Islet of Langerhans (tissue), 1 donor: Measurements from ENCODE around the gene STH.

Source experiments
- FAIRE-seq: peaks from one replicate; lab custom pipeline; 2011; peaks lifted over from hg19 to GRCh38; lab: Jason Lieb, UNC

Gene STH

DNA sequence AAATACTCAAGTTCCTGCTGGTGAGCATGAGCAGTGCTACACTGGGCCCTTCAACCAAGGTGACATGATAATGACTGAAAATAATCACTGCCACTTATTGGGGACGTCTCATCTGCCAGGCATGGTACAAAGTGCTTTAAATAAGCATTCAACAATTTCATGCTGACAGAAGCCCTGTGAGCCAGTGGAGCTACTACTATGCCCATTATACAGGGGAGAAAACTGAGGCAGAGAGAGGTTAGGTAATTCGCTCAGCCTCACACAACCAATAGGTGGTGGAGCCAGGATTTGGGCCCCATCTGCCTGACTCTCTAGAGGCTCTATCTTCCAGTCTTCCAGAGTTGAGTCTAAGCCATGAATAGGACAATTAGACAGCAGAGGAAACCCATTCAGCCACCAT lies 30.3 kb upstream of the STH start:
- no peak for FAIRE-seq

DNA sequence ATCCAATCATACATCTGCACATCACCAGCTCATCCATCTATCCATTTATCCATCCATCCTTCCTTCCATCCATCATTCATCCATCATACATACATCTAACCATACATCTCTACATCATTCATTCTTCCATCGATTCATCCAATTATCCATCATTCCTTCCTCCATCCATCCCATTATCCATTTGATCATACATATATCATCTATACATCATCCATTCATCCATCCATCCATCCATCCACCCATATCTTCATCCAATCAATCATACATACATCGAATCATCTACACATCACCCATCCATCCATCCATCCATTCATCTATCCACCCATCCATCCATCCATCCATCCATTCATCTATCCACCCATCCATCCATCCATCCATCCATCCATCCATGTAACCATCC lies 29.3 kb upstream of the STH start:
- FAIRE-seq: no peak

DNA sequence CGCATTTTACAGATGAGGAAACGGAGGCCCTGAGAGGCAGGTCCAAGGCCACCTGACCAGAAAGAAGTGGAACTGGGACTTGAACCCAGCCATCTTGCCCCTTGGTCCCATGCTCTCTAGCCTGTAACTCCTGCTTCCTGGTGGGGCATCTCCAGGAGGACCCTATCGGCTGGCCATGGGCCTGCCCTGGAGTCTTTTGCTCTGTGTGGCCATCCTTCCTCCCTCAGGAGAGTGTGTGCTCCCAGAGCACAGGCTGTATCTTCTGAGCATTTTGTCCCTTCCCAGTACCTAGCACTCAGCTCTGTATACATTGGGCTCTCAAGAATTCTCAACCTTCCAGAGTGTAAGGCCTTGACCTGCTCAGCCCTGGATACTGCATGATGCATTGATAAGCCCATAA lies 28.4 kb upstream of the STH start:
- no peak for FAIRE-seq

DNA sequence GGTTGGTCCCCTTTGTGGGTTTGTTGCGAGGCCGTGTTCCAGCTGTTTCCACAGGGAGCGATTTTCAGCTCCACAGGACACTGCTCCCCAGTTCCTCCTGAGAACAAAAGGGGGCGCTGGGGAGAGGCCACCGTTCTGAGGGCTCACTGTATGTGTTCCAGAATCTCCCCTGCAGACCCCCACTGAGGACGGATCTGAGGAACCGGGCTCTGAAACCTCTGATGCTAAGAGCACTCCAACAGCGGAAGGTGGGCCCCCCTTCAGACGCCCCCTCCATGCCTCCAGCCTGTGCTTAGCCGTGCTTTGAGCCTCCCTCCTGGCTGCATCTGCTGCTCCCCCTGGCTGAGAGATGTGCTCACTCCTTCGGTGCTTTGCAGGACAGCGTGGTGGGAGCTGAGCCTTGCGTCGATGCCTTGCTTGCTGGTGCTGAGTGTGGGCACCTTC lies 27.3 kb upstream of the STH start:
- no peak for FAIRE-seq

DNA sequence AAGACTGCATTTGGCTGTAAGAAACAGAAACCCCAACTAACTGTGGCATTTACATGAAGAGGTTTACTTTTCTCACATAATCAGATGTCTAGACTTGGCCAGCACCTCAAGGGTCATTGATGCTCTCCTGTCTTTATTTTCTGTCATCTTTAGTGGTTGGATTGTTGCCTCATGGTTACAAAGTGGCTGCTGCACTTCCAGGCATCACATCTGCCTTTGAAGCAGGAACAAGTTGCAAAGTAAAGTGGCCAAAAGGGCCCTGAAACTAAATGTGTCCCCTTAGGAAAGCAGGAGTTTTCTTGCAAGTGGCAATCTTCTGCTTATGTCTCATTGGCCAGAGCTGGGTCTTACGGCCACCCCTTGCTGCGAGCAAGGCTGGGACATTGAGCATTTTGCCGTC lies 26.5 kb upstream of the STH start:
- no peak for FAIRE-seq

DNA sequence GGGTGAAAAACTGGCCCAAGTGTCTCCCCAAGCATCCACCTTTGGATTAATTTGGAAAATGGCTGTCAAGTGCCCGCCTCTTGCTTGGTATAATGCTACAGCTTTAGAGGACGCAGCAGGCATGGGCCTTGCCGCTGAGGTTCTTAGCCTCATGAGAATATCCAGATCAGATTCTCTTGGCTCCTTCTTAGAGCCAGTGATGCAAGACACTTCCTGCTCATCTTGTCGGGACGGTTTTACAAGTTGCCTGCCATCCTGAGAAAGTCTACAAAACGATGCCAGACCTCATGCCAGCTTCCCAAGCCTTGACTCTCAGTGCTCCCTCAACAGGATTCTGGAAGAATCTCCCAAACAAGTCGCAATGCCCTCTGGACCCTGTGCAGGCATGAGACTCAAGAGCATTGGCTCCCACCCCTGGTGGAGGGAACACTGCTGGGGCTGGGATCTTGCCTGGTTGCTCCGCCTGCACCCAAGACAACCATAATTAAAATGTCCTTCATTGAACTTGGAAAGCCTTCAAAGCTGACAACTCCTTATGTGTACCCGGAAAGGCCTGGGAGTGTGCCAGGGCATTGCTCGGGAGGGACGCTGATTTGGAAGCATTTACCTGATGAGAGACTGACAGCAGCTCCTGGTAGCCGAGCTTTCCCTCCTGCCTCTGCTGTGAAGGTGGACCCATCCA lies 25.8 kb upstream of the STH start:
- FAIRE-seq: no peak

DNA sequence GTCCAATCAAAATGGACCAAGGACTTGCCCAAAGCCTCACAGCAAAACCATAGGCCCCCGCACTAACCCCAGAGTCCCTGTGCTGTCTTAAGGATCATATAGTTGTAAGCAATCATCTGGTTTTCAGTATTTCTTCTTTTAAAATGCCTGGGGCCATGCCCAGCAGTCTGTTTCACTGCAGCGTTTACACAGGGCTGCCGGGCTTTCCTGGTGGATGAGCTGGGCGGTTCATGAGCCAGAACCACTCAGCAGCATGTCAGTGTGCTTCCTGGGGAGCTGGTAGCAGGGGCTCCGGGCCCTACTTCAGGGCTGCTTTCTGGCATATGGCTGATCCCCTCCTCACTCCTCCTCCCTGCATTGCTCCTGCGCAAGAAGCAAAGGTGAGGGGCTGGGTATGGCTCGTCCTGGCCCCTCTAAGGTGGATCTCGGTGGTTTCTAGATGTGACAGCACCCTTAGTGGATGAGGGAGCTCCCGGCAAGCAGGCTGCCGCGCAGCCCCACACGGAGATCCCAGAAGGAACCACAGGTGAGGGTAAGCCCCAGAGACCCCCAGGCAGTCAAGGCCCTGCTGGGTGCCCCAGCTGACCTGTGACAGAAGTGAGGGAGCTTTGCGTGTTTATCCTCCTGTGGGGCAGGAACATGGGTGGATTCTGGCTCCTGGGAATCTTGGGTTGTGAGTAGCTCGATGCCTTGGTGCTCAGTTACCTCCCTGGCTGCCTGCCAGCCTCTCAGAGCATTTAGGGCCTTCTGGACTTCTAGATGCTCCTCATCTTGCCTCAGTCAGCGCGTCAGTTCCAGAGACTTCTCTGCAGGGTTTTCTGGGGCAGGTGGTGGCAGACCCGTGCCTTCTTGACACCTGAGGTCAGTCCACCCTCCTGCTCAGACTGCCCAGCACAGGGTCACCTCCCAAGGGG lies 24.8 kb upstream of the STH start:
- FAIRE-seq: no peak

DNA sequence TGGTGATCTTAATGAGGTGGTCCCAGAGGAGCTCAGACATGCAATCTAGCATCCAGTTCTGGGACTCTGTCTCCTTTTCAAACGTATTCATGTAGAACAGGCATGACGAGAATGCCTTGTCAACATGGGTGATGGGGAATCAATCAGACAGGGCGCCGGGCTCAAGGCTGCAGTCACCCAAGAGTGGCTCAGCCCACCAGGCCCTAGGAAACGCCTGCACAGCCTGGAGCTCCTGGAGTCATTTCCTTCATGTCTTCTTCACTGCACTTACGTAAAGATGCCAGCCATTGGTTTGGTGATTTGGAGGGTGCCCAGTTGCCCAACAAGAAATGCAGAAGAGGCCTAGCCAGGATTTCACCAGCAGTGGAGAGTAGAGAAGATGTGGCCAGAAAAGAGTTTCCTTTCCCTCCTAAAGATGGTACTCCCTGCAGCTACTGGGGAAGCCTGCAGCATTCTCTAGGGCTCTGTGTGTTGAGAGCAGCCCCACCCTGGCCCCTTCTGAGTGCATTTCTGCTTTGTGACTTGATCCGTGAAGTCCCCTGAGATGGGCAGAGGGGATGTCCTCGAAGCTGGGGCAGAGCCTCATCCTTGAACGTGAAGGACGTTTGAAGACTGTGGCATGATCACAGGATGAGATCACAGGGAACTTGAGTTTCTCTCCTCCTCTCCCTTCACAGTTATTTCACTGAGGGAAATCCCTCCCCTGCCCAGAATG lies 24.0 kb upstream of the STH start:
- no peak for FAIRE-seq

DNA sequence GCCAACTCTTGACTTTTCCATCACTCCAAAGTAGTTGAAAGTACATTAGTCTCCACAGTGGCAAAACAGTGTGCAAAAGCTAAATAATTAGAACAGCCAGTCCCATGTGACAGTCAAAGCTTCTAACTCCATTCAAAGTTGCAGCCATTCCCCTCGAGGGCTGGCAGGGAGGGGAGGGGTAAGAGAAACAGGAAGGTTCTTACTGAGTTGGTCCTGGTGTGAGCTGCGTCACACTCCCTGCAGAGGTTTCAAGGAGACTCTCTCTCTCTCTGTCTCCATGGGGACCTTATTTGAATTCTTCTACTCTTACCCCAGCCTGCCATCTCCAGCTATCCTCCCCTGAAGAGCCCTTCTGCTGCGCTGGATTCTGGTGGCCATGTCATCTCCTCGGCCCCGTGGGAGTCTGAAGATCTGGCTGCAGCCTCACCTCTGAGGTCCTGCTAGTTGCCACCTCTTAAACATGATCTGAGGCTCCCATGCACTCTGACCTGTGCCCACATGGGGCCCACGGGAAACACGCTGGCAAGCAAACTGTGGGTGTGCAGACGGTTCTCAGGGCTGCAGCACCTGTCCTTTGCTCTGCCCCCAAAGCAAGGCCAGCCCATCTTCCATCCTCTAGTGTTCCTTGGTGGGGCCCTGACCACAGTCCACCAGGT lies 23.3 kb upstream of the STH start:
- FAIRE-seq: no peak

DNA sequence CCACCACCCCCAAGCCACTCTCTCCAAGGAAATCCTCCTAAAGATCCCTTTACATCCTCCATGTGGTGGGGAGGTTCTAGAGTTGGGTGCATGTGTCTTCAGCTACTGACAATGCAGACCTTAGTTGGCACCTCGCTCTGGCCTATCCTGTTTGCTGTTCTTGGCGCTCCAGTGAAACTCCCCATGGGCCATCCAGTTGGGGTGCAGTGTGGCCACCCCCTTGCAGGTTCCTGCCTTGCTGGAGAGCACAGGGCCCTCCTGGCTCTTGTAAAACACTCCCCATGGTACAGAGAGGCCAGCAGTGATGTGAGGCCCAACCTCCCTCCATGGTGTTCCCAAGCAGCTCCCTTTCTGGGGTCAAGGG lies 22.7 kb upstream of the STH start:
- no peak for FAIRE-seq

DNA sequence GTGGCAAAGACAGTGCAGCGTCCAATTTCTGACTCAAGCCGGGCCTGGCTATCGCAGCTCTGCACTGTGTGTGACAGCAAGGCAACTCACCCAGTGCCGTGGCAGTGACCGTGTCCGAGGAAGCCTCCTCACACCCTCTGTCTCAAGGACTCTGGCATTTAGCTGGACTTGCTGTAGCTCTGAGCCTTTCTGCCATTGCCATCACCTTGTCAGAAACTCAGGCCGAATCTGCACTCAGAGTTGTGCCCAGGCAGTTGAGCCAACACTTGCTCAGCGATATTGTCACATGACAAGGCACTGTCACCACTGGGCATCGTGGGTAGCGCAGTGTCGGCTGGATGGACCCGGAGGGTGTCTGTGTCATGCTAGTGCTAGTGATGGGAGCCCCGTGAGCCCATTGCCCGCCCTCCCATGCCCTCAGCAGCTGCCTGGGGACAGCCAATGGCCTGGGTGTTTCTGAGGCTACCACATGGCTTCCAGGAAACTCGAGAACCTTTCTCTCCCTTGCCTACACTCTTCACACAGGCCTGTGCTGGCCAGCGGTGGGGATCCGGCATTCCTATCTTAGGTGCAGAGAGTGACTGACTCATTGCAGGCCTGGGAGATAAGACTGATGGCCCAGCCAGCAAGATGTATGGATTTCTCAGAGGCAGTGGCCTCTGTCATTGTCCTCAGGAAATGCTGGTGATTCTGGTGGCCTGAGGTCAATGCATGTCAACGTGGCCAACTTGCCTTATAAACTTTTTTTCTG lies 22.1 kb upstream of the STH start:
- no peak for FAIRE-seq

DNA sequence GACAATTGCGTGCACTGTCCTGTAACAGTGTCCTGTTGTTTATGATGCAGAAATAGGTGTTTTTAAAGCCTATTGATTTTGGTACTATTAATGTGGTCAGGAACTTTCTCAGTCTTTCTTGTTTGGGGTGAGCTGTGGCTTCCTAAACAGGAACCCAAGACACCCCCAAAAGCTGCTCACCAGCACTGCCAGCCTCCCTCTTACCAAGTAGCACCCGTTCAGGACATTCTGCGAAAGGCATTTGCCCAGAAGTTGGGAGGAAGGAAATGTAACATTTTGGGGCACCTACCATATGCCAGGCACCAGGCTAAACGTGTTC lies 21.6 kb upstream of the STH start:
- FAIRE-seq: no peak

DNA sequence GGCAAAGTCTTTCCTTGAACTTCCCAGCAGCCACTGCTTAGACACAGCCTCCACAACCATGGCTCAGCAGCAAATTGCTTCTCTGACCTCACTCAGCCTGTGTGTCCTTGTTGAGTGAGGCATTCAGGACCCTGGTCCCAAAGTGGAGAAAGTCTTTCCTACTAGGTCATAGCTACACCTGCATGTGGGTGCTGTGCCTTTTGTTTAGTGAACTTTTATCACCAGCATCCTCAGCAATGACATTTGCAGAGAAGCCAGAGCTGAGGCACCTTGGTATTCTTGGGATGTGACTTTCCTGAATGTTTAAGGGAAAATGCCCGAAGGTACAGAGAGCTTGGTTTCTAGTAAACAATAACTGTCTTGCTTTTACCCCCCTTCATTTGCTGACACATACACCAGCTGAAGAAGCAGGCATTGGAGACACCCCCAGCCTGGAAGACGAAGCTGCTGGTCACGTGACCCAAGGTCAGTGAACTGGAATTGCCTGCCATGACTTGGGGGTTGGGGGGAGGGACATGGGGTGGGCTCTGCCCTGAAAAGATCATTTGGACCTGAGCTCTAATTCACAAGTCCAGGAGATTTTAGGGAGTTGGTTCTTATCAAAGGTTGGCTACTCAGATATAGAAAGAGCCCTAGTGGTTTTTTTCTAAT lies 20.9 kb upstream of the STH start:
- no peak for FAIRE-seq

DNA sequence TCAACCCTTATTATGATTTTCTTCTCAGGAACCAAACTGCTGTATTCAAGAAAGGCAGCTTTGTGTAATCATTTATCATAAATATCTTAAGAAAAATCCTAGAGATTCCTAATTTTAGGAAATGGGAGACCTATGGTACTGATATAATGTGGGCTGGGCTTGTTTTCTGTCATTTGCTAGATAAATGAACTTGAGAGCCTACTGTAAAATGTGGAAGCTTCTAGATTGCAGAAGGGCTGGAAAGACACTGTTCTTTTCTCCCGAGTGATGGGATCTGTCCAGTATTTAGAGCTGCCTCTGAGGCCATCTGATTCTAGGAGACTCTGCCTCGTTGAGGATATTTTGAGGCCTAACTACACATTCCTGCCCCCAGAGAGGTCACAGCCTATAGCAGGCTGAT lies 19.9 kb upstream of the STH start:
- FAIRE-seq: no peak

DNA sequence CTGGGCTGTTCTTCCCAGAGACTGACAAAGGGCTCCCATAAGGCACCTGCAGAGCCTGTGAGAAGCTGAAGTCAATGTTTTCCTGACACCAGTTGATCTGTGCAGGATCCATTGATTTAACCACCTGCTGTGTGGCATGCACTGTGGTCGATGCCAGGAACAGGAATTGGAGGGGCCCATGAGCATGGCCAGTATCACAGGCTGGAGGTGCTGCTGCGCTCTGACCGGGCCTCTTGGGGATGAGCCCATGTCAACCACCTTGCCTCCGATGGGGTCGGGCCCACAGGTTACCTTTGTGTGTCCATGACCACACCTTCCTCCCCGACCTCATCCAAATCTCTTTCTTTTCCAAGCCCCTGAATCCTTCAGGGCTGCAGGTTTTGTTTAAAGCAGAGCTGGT lies 18.2 kb upstream of the STH start:
- no peak for FAIRE-seq

DNA sequence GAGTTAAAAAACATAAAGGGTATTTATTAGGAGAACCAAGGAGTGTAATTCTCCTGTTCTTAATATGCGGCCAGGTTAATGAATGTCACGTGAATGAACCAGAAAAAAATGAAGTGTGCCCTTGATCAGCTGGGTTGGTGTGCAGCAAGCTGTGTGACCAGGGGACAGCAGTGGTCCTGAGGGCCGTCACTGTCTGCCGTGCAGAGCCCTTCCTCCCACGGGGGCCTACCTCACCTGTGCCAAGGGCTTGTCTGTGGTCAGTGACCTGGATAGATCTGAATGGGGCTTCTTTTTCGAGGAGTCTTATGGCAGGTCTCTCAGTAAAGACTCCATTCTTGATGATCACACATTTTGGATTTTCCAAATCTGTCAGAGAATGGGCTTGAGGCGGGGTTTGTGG lies 17.7 kb upstream of the STH start:
- FAIRE-seq: no peak

DNA sequence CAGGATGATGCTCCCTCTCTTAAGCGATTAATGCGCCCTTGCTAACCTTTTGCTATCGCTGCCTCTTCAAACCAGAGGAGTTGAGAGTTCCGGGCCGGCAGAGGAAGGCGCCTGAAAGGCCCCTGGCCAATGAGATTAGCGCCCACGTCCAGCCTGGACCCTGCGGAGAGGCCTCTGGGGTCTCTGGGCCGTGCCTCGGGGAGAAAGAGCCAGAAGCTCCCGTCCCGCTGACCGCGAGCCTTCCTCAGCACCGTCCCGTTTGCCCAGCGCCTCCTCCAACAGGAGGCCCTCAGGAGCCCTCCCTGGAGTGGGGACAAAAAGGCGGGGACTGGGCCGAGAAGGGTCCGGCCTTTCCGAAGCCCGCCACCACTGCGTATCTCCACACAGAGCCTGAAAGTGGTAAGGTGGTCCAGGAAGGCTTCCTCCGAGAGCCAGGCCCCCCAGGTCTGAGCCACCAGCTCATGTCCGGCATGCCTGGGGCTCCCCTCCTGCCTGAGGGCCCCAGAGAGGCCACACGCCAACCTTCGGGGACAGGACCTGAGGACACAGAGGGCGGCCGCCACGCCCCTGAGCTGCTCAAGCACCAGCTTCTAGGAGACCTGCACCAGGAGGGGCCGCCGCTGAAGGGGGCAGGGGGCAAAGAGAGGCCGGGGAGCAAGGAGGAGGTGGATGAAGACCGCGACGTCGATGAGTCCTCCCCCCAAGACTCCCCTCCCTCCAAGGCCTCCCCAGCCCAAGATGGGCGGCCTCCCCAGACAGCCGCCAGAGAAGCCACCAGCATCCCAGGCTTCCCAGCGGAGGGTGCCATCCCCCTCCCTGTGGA lies 16.0 kb upstream of the STH start:
- FAIRE-seq: no peak

DNA sequence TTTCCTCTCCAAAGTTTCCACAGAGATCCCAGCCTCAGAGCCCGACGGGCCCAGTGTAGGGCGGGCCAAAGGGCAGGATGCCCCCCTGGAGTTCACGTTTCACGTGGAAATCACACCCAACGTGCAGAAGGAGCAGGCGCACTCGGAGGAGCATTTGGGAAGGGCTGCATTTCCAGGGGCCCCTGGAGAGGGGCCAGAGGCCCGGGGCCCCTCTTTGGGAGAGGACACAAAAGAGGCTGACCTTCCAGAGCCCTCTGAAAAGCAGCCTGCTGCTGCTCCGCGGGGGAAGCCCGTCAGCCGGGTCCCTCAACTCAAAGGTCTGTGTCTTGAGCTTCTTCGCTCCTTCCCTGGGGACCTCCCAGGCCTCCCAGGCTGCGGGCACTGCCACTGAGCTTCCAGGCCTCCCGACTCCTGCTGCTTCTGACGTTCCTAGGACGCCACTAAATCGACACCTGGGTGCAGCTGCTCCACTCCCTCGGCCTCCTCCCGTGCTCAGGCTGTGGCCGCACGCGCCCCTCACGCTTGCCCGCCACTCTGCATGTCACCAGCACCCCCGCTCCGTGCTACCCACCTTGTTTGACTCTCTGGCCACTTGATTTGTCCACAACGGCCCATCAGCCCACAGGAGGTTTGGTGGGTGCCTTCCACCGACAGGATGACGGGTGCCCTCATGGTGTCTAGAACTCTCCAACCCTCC lies 15.3 kb upstream of the STH start:
- FAIRE-seq: no peak

DNA sequence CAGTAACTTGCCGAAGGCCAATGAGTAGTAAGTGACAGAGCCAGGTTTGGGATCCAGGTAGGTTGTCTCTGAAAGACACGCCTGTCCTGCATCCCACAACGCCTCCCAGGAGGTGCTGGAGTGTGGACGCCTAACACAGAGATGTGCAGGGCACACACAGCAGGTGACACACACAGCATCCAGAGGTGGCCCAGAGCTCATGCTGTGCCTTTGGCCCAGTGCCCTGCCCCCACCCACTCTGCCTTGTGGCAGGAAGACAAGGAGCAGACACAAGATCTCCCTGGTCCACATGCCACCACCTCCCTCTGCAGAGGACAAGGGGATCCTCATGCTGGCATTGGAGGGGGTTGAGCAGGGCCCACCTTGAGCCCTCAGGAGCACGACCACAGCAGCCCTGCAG lies 14.7 kb upstream of the STH start:
- no peak for FAIRE-seq

DNA sequence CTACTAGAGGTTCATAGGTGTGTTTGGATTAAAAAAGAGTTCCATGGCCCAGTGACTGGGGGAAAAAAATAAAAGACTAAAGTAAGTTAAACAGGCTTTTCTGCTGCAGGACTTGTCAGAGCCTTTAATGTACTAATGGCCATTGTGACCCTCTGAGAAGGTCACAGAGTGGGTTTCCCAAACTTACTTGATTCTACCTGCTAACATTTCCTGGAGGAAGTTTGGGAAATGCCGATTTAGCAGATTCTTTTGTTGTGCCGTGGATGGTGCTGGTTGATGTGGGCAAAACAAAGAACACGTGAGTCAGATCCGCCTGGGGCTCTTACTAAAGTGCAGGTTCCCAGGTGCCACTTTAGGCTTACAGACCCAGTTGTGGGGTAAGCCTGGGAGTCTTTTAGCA lies 13.6 kb upstream of the STH start:
- no peak for FAIRE-seq
